K562 (cell line): ENCODE measurements around the gene ROMO1. TPM values are rescaled to one million over a fixed set of nuclear protein-coding genes. Genes with fewer than 3 reads are reported as not detected.

ENCODE experiments used
- KDM1A ChIP-seq, 2 experiments: fragments of 450-650 bp; IDR thresholded peaks; 2 replicates each; pipeline ENCODE4 v1.6.1; 2016; ENCODE audit warnings: mild to moderate bottlenecking in 2 of 2
- MYC ChIP-seq, 2 experiments: fragments of 250-450 bp in 1 of 2; sonication (Bioruptor Pico) in 1 of 2; IDR thresholded peaks; 2 replicates each; pipeline versions ENCODE4 v1.5.1 to v1.6.1; 2012 to 2021; ENCODE audit warnings: low read depth in 2 of 2, borderline replicate concordance in 1 of 2, improper control_type of control experiment in 1 of 2, low read length in 1 of 2, mild to moderate bottlenecking in 1 of 2, moderate library complexity in 1 of 2
- PHF8 ChIP-seq: fragments of 200-600 bp; sonication (generic); IDR thresholded peaks from 2 replicates; pipeline ENCODE4 v1.6.1; 2012; ENCODE audit warnings: mixed run types, mild to moderate bottlenecking, inconsistent platforms, low read length, moderate library complexity, borderline replicate concordance
- PURB ChIP-seq: sonication (generic); formaldehyde crosslinking; IDR thresholded peaks from 2 replicates; pipeline ENCODE4 v1.9.0; 2021; ENCODE audit warnings: low read depth, mild to moderate bottlenecking, missing genetic modification reagents
- ZFP36 ChIP-seq: fragments of 150-350 bp; IDR thresholded peaks from 2 replicates; pipeline ENCODE4 v1.6.1; 2018; ENCODE audit warnings: low read length, low read depth; ENCODE audit not compliant: partially characterized antibody
- polyA plus RNA-seq, 8 experiments: library from polyadenylated mRNA; depleted of rRNA in 4 of 8; stranded (reverse) in 5 of 8; unstranded in 3 of 8; fragments of >200 nt; fragmentation: Nextera tagmentation in 2 of 8; fragmentation: Illumina TruSeq in 1 of 8; extraction: Ambion mirVana in 2 of 8; extraction: Trizol in 1 of 8; gene quantifications; 2 replicates each; pipeline versions ENCODE4 v1.2.1 to v1.2.3, GENCODE V29; 2011 to 2014; ENCODE audit warnings: inconsistent platforms in 1 of 8, missing spikeins in 1 of 8
- total RNA-seq, 7 experiments: library from RNA; depleted of rRNA in 6 of 7; stranded (reverse); fragments of >200 nt in 6 of 7; fragmentation: Illumina TruSeq in 2 of 7; extraction: Trizol in 2 of 7; gene quantifications; 2 replicates each; pipeline versions ENCODE4 v1.2.1 to v1.2.3, GENCODE V29; 2011 to 2021; ENCODE audit warnings: low replicate concordance in 1 of 7
- TF ChIP-seq, protein P1 (sequence below): fragments of 450-650 bp; formaldehyde crosslinking; IDR thresholded peaks from 2 replicates; pipeline ENCODE4 v1.4.0; 2022; ENCODE audit warnings: missing genetic modification characterization

ROMO1 gene
- total and polyA plus RNA-seq, 9 of the 15 experiments (the other 6 are each of a cell fraction or from before 2014, with no cell fraction given), result 31.8 to 741 (median 226) TPM

DNA sequence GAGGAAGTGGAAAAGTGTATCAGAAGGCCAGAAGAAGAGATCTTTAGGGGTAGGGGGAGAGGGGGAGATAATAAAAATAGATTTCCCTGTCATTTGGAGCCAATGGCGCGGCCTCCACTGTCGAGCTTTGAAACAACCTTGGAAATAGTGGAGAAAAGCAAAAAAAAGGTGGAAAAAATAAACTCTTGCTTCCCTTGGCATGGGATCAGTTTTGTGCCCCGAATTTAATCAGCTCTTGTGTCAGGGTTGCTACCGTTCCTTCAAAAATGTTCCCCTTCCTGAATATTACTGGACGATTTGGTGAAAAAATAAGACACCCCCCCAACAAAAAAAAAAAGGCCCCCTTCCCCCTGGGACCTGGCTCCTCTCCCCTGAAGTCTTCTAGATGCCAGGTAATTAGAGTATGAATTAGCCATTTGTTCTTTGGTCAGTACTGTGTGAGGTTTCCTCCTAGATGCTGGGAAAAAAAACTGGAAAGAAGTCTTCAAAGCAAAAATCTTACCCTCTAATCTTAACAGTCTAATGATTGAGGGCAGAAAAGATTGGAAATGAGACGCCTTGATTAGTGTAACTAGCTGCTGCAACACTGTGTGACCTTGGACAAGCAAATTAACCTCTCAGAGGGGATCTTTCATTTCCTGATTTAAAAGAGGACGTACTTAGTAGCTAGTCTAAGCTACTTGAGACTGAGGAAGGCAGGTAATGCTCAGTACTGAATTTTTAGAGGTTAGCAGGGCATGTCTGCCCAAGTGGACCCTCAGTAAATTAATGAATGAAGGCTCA lies 43.7 kb downstream of the ROMO1 start (continued):
- TF ChIP-seq, protein P1, sequence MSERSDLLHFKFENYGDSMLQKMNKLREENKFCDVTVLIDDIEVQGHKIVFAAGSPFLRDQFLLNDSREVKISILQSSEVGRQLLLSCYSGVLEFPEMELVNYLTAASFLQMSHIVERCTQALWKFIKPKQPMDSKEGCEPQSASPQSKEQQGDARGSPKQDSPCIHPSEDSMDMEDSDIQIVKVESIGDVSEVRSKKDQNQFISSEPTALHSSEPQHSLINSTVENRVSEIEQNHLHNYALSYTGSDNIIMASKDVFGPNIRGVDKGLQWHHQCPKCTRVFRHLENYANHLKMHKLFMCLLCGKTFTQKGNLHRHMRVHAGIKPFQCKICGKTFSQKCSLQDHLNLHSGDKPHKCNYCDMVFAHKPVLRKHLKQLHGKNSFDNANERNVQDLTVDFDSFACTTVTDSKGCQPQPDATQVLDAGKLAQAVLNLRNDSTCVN, result peak; percentile 93
- TF ChIP-seq PURB (CRISPR knock-in tag) (no peak), ZFP36 (peak; percentile 59), PHF8 (no peak), KDM1A (IDR thresholded peaks at IDR 0.05) (peak; percentile 54 to 63; a peak in 3 of 4 replicates), MYC (IDR thresholded peaks at IDR 0.05; ENCODE audit: low read depth, low read length) (no peak), MYC (CRISPR knock-in tag; IDR thresholded peaks at IDR 0.05; ENCODE audit: borderline replicate concordance, low read depth) (peak; percentile 45; the same call in 1 of the 2 replicates)
